B cell (primary cell): ENCODE data around the gene RPL10. TPM values are rescaled to one million over a fixed set of nuclear protein-coding genes. Genes with fewer than 3 reads are reported as not detected.

Experiments
- ATAC-seq: fragments of 200-7000 bp; cut with Tn5 transposase; one replicate; pipeline ENCODE4 v1.10.0; 2021; ENCODE audit warnings: low read depth, mild to moderate bottlenecking, moderate number of reproducible peaks, moderate library complexity
- CTCF ChIA-PET: fragments of 350-600 bp; sonication (Branson Sonifier 250); formaldehyde crosslinking; loops from one replicate; lab custom pipeline; 2021; ENCODE audit warnings: antibody characterized with exemption, inconsistent platforms; lab: Charles Lee
- POLR2A ChIA-PET: fragments of 350-600 bp; sonication (Branson Sonifier 250); formaldehyde crosslinking; loops from one replicate; lab custom pipeline; 2021; ENCODE audit warnings: antibody characterized with exemption; lab: Charles Lee
- DNase-seq: peaks from one replicate; pipeline ENCODE4 v3.0.0; 2013
- H2AFZ ChIP-seq: 2 replicates; pipeline ENCODE4 v1.6.1; 2012; ENCODE audit warnings: mild to moderate bottlenecking, low read depth, low read length; ENCODE audit not compliant: insufficient read depth, poor library complexity, severe bottlenecking
- H3K27ac ChIP-seq, 2 donors: 1 replicate in 1 of 2; 2 replicates in 1 of 2; pipeline ENCODE4 v1.5.1; 2012 to 2013; ENCODE audit warnings: low read length in 2 of 2, mild to moderate bottlenecking in 2 of 2, moderate library complexity in 1 of 2
- H3K27me3 ChIP-seq, 4 experiments: fragments of 200-600 bp in 1 of 4; sonication (generic) in 1 of 4; replicated peaks in 1 of 4; 1 replicate in 2 of 4; 2 replicates in 2 of 4; pipeline versions ENCODE4 v1.6.1 to v1.7.0; 2013 to 2016; ENCODE audit warnings: low read length in 3 of 4, mild to moderate bottlenecking in 2 of 4, mixed read lengths in 1 of 4, moderate library complexity in 1 of 4; ENCODE audit not compliant: insufficient read depth in 4 of 4, control insufficient read depth in 3 of 4; ENCODE audit errors: control extremely low read depth in 1 of 4
- H3K36me3 ChIP-seq, 2 experiments: replicated peaks in 1 of 2; 1 replicate in 1 of 2; 2 replicates in 1 of 2; pipeline versions ENCODE4 v1.6.1 to v1.7.1; 2013; ENCODE audit warnings: low read length in 1 of 2; ENCODE audit not compliant: insufficient read depth in 2 of 2, control insufficient read depth in 1 of 2; ENCODE audit errors: control extremely low read depth in 1 of 2, extremely low read depth in 1 of 2
- H3K4me1 ChIP-seq, 2 donors: fragments of 200-600 bp in 1 of 2; sonication (generic) in 1 of 2; 1 replicate in 1 of 2; 2 replicates in 1 of 2; pipeline versions ENCODE4 v1.5.1 to v1.6.1; 2013 to 2017; ENCODE audit warnings: low read length in 2 of 2; ENCODE audit not compliant: control insufficient read depth in 2 of 2, insufficient read depth in 2 of 2
- H3K4me2 ChIP-seq: replicated peaks from 2 replicates; pipeline ENCODE3; 2012; ENCODE audit warnings: mild to moderate bottlenecking, low read depth, low read length; ENCODE audit not compliant: poor library complexity, severe bottlenecking
- H3K4me3 ChIP-seq, 5 experiments: fragments of 200-600 bp in 1 of 5; sonication (generic) in 1 of 5; 1 replicate in 3 of 5; 2 replicates in 2 of 5; pipeline versions ENCODE4 v1.5.1 to v1.7.0; 2011 to 2016; ENCODE audit warnings: low read length in 4 of 5, mild to moderate bottlenecking in 4 of 5, low read depth in 2 of 5, control low read depth in 1 of 5, moderate library complexity in 1 of 5; ENCODE audit not compliant: insufficient read depth in 1 of 5; ENCODE audit errors: control extremely low read depth in 1 of 5, extremely low read depth in 1 of 5
- H3K79me2 ChIP-seq: fragments of 200-600 bp; sonication (generic); one replicate; pipeline ENCODE4 v1.6.0; 2016; ENCODE audit warnings: low read length; ENCODE audit not compliant: control insufficient read depth, insufficient read depth
- H3K9ac ChIP-seq: fragments of 200-600 bp; sonication (generic); 2 replicates; pipeline ENCODE4 v1.6.1; 2017; ENCODE audit warnings: mild to moderate bottlenecking, low read length, moderate library complexity
- H3K9me3 ChIP-seq, 3 donors: one replicate each; pipeline versions ENCODE4 v1.6.1 to v1.7.1; 2013; ENCODE audit warnings: low read length in 2 of 3; ENCODE audit not compliant: control insufficient read depth in 2 of 3, insufficient read depth in 1 of 3; ENCODE audit errors: control extremely low read depth in 1 of 3
- H4K20me1 ChIP-seq: 2 replicates; pipeline ENCODE4 v1.6.0; 2012; ENCODE audit warnings: mild to moderate bottlenecking, low read length; ENCODE audit not compliant: insufficient read depth, control insufficient read depth, poor library complexity, severe bottlenecking
- H3K27ac Mint-ChIP-seq: one replicate; pipeline ENCODE4 v1.8.0; 2021; ENCODE audit warnings: mixed read lengths
- H3K27me3 Mint-ChIP-seq: one replicate; pipeline ENCODE4 v1.8.0; 2021; ENCODE audit warnings: mixed read lengths
- H3K4me1 Mint-ChIP-seq: one replicate; pipeline ENCODE4 v1.8.0; 2021; ENCODE audit warnings: mixed read lengths
- H3K4me3 Mint-ChIP-seq: one replicate; pipeline ENCODE4 v1.8.0; 2021; ENCODE audit warnings: mixed read lengths
- H3K9me3 Mint-ChIP-seq: one replicate; pipeline ENCODE4 v1.8.0; 2022; ENCODE audit warnings: mixed read lengths; ENCODE audit not compliant: insufficient read depth
- CTCF ChIP-seq: fragments of 200-600 bp; IDR thresholded peaks from one replicate; pipeline ENCODE4 v1.8.0; 2022; ENCODE audit warnings: antibody characterized with exemption, mild to moderate bottlenecking
- EZH2 ChIP-seq: IDR thresholded peaks from 2 replicates; pipeline ENCODE4 v1.6.1; 2012; ENCODE audit warnings: borderline replicate concordance, low read depth, mild to moderate bottlenecking, moderate library complexity, low read length; ENCODE audit not compliant: insufficient read depth, poor library complexity, severe bottlenecking
- WGBS: methylation state at CpG from one replicate; pipeline ENCODE4 v1.1.5; 2013; ENCODE audit warnings: missing lambda C conversion rate; ENCODE audit not compliant: insufficient coverage; 5-methylcytosine and 5-hydroxymethylcytosine counted together
- intact Hi-C: fragments of 100-400 bp; cut with micrococcal nuclease; formaldehyde crosslinking; loops from one replicate; pipeline ENCODE4 v1.10.0; 2022
- polyA plus RNA-seq: library from polyadenylated mRNA; depleted of rRNA; stranded (reverse); fragments of >200 nt; gene quantifications from 2 replicates; pipeline ENCODE4 v1.2.3, GENCODE V29; 2012
- total RNA-seq, 2 donors: library from RNA; stranded (reverse); fragments of 120-200 nt in 1 of 2; gene quantifications; 1 replicate in 1 of 2; 2 replicates in 1 of 2; pipeline versions ENCODE4 v1.2.3 to v1.2.4, GENCODE V29; 2013 to 2022

RPL10 gene
- total and polyA plus RNA-seq, 2 donors (not counting 1 experiment from before 2014, with no cell fraction given), result 4,073 to 16,482 TPM

- Mint-ChIP-seq H3K27ac (no peak overlapping the region), H3K9me3 (no peaks in the 10 kb centered on the region), H3K4me1 (peaks cover 4% of the 10 kb centered on the region), H3K27me3 (no peaks in the 10 kb centered on the region), H3K4me3 (no peak overlapping the region)
- DNase-seq (no peak), ATAC-seq (no peak)
- TF ChIP-seq EZH2 (no peak), CTCF (no peak)
- 95% methylated on average over 10 of the region's 19 CpGs for WGBS
- intact Hi-C loops, result no loop called here
- no peaks in the 10 kb centered on the region for H3K9me3 ChIP-seq
- no peak overlapping the region for H2AFZ ChIP-seq
- H3K27ac ChIP-seq, result no peak overlapping the region
- ChIA-PET POLR2A (no interaction called here), CTCF (no interaction called here)
- peaks cover 0 to 3% of the 10 kb centered on the region in 2 experiments for H3K36me3 ChIP-seq
- H3K27me3 ChIP-seq, result no peaks in the 10 kb centered on the region
- no peaks in the 10 kb centered on the region for H3K79me2 ChIP-seq
- no peaks in the 10 kb centered on the region for H4K20me1 ChIP-seq
- H3K9ac ChIP-seq, result no peak overlapping the region
- H3K4me1 ChIP-seq, result no peaks in the 10 kb centered on the region
- H3K4me3 ChIP-seq, result no peak overlapping the region
- no peak overlapping the region for H3K4me2 ChIP-seq
Observed at GRCh38 chrX:154419688-154420401, 21.7 kb downstream of the RPL10 start.

DNA sequence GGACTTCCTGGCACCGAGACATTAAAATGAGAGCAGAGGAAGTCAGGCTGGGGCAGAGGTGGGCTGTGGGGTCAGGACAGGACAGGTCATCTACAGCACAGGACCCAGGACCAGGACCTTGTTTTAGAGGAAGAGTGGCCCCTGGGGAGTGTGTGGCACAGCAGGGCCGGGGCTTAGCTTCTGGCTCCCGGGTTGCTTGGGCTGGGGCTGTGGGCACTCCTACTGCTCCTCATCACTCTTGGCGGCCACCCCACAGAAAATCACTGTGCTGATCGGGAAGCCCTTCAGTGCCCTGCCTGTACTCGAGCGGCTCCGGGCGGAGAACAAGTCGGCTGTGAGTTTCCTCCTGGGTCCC, 22.2 kb downstream of the RPL10 start:
- no peaks in the 10 kb centered on the region for H4K20me1 ChIP-seq
- H3K4me1 Mint-ChIP-seq, result peaks cover 4% of the 10 kb centered on the region
- H3K27me3 ChIP-seq, result no peaks in the 10 kb centered on the region
- TF ChIP-seq EZH2 (no peak), CTCF (no peak)
- peaks cover 0 to 3% of the 10 kb centered on the region in 2 experiments for H3K36me3 ChIP-seq
- no peaks in the 10 kb centered on the region for H3K27me3 Mint-ChIP-seq
- no peak overlapping the region for H3K27ac Mint-ChIP-seq
- POLR2A ChIA-PET, result no interaction called here
- ATAC-seq (no peak), DNase-seq (no peak)
- no peaks in the 10 kb centered on the region for H3K79me2 ChIP-seq
- no peak overlapping the region for H3K27ac ChIP-seq
- no peak overlapping the region for H3K9ac ChIP-seq
- H2AFZ ChIP-seq, result no peak overlapping the region
- CTCF ChIA-PET, result no interaction called here
- no peak overlapping the region for H3K4me2 ChIP-seq
- intact Hi-C loops, result no loop called here
- 100% methylated on average over 5 of the region's 10 CpGs for WGBS
- H3K4me3 ChIP-seq, result no peak overlapping the region
- H3K4me1 ChIP-seq, result no peaks in the 10 kb centered on the region
- H3K4me3 Mint-ChIP-seq, result no peak overlapping the region
- no peaks in the 10 kb centered on the region for H3K9me3 ChIP-seq
- no peaks in the 10 kb centered on the region for H3K9me3 Mint-ChIP-seq
